Ovary (tissue), 9 donors: ENCODE results near the gene NEMF. TPM values are rescaled to one million over a fixed set of nuclear protein-coding genes. Genes with fewer than 3 reads are reported as not detected.
"Not testable (repeated sequence)": the region's sequence is repeated elsewhere in the genome, so short reads cannot be mapped to it uniquely, and the experiment has no call there.

Source experiments
- DNase-seq, 5 donors: peaks; one replicate each; pipeline ENCODE4 v3.0.0-alpha.2; 2019 to 2020
- H3K27ac ChIP-seq, 2 donors: fragments of 200-600 bp; one replicate each; pipeline versions ENCODE4 v1.5.1 to v1.8.0; 2019 to 2022
- H3K27me3 ChIP-seq: fragments of 200-600 bp; one replicate; pipeline ENCODE4 v1.8.0; 2022
- H3K36me3 ChIP-seq: fragments of 200-600 bp; sonication (generic); one replicate; pipeline ENCODE4 v1.5.1; 2019
- H3K4me1 ChIP-seq: one replicate; pipeline ENCODE4 v1.8.1; 2013; ENCODE audit warnings: mild to moderate bottlenecking, moderate library complexity; ENCODE audit not compliant: insufficient read depth
- H3K4me3 ChIP-seq: fragments of 200-600 bp; sonication (generic); one replicate; pipeline ENCODE4 v1.5.1; 2017
- H3K9me3 ChIP-seq, 2 donors: fragments of 200-600 bp in 1 of 2; sonication (generic) in 1 of 2; one replicate each; pipeline versions ENCODE4 v1.5.1 to v1.8.1; 2013 to 2019; ENCODE audit warnings: mild to moderate bottlenecking in 1 of 2, moderate library complexity in 1 of 2
- CTCF ChIP-seq, 3 donors: fragments of 450-650 bp in 2 of 3; fragments of 200-600 bp in 1 of 3; IDR thresholded peaks; one replicate each; pipeline versions ENCODE4 v1.5.1 to v1.8.0; 2016 to 2022; ENCODE audit warnings: antibody characterized with exemption in 3 of 3, mild to moderate bottlenecking in 1 of 3
- EP300 ChIP-seq: sonication (generic); formaldehyde crosslinking; IDR thresholded peaks from one replicate; pipeline ENCODE4 v1.6.1; 2017; ENCODE audit warnings: antibody characterized with exemption
- POLR2A ChIP-seq: fragments of 450-650 bp; IDR thresholded peaks from one replicate; pipeline ENCODE4 v1.6.1; 2017; ENCODE audit warnings: antibody characterized with exemption, mild to moderate bottlenecking, moderate library complexity
- WGBS, 3 donors: extraction: QIAGEN DNeasy Blood & Tissue Kit in 1 of 3; methylation state at CpG; one replicate each; pipeline versions ENCODE4 v1.1.5 to v1.1.7; 2013 to 2017; 5-methylcytosine and 5-hydroxymethylcytosine counted together
- intact Hi-C, 4 donors: fragments of 100-400 bp; cut with DNase I; formaldehyde crosslinking; loops; one replicate each; pipeline versions ENCODE4 v1.11.0 to v1.15.1; 2022 to 2023
- polyA plus RNA-seq, 2 donors: library from polyadenylated mRNA; stranded (reverse); fragments of 200-250 nt in 1 of 2; fragments of 350-450 nt in 1 of 2; fragmentation: Illumina TruSeq in 1 of 2; extraction: RNeasy Lipid Tissue Mini Kit (QIAGEN cat#74804) in 1 of 2; gene quantifications; one replicate each; pipeline ENCODE4 v1.2.3, GENCODE V29; 2013 to 2014
- total RNA-seq, 7 donors: library from RNA; depleted of rRNA in 2 of 7; stranded (reverse); fragments of >200 nt in 2 of 7; fragmentation: NEBNext Ultra II Directional in 3 of 7; extraction: Animal tissue kit (Norgen Biotek cat#: 25700) in 3 of 7; gene quantifications; one replicate each; pipeline versions ENCODE4 v1.1.0 to v1.2.4, GENCODE V29; 2016 to 2023
- donor health status: DM: no; HTN: no; CAD: no; lungs with moderate emphysema.
- donor health status: DM: no; HTN: no; CAD: no.
- donor health status: Bipolar disorder and iron deficiency.
- donor health status: DM: yes; HTN: yes; CAD: no.
- donor health status: DM: no; HTN: no; CAD: no.
- donor health status: DM: yes; HTN: yes; CAD: no.

NEMF gene
- total and polyA plus RNA-seq, 9 donors = 20.9 to 98.9 (median 68.6) TPM

- WGBS, 3 donors = 73 to 80% (median 80%) methylated on average over 10 of the region's 10 CpGs
- peak overlapping the region; percentile 84 to 97 for H3K27ac ChIP-seq
- H3K36me3 ChIP-seq = no peaks in the 10 kb centered on the region
- intact Hi-C loops = loop anchor here in 2 of 4 donors (2.0 to 10.0 kb wide), 3 partner anchors 72 to 132 kb away; partner anchors contain the start of genes DNAAF2 (in 2 of the 2) and KLHDC1 (in 1 of the 2)
- H3K4me3 ChIP-seq = peak overlapping the region; percentile 99
- H3K9me3 ChIP-seq = no peaks in the 10 kb centered on the region
- H3K27me3 ChIP-seq = no peaks in the 10 kb centered on the region
- peaks cover 13% of the 10 kb centered on the region for H3K4me1 ChIP-seq
- TF ChIP-seq CTCF (IDR thresholded peaks at IDR 0.05) (no peak), POLR2A (no peak), EP300 (no peak)
- DNase-seq = no peak
Measured at GRCh38 chr14:49766839-49767238, 85.7 kb downstream of the NEMF start.

GRCh38 chr14:49761839-49762551 is 90.6 kb downstream of the NEMF start:
- WGBS, 3 donors = 65 to 71% (median 66%) methylated on average over 6 of the region's 6 CpGs
- intact Hi-C loops = loop anchor here in 1 of 4 donors (10.0 kb wide), 2 partner anchors 67 to 127 kb away; partner anchors contain the start of genes DNAAF2 and KLHDC1

GRCh38 chr14:49755378-49755777 is 97.2 kb downstream of the NEMF start:
- Histone ChIP-seq H3K27me3 (no peaks in the 10 kb centered on the region), H3K4me1 (no peaks in the 10 kb centered on the region), H3K9me3 (no peaks in the 10 kb centered on the region), H3K4me3 (no peak overlapping the region), H3K27ac (no peak overlapping the region), H3K36me3 (no peaks in the 10 kb centered on the region)
- intact Hi-C loops = no loop called here
- no peak for DNase-seq
- no peak for TF ChIP-seq POLR2A
- no peak for TF ChIP-seq EP300
- TF ChIP-seq CTCF (IDR thresholded peaks at IDR 0.05) = no peak
- WGBS, 3 donors = 75 to 82% (median 77%) methylated on average over 3 of the region's 3 CpGs

More at GRCh38 chr14:49761839-49762551, 90.6 kb downstream of the NEMF start:
- DNase-seq = no peak
- Histone ChIP-seq H3K4me3 (no peak overlapping the region), H3K36me3 (no peaks in the 10 kb centered on the region), H3K27me3 (no peaks in the 10 kb centered on the region), H3K9me3 (no peaks in the 10 kb centered on the region), H3K4me1 (peaks cover 4% of the 10 kb centered on the region), H3K27ac (no peak overlapping the region)
- TF ChIP-seq EP300 (no peak), POLR2A (no peak), CTCF (IDR thresholded peaks at IDR 0.05) (no peak)

- Histone ChIP-seq H3K4me3 (no peak overlapping the region), H3K9me3 (no peaks in the 10 kb centered on the region), H3K4me1 (no peaks in the 10 kb centered on the region), H3K36me3 (no peaks in the 10 kb centered on the region), H3K27ac (no peak overlapping the region), H3K27me3 (no peaks in the 10 kb centered on the region)
- TF ChIP-seq CTCF (IDR thresholded peaks at IDR 0.05) = no peak
- TF ChIP-seq EP300 = no peak
- no peak for TF ChIP-seq POLR2A
- no peak for DNase-seq
- 85 to 88% (median 86%) methylated on average over 5 of the region's 5 CpGs for WGBS, 3 donors
- intact Hi-C loops = no loop called here
Measured at GRCh38 chr14:49754570-49755097, 98.0 kb downstream of the NEMF start.

GRCh38 chr14:49746476-49746875 is 106.1 kb downstream of the NEMF start:
- DNase-seq, H3K9me3 ChIP-seq, H3K27me3 ChIP-seq, H3K36me3 ChIP-seq, H3K4me3 ChIP-seq, H3K27ac ChIP-seq, H3K4me1 ChIP-seq, intact Hi-C loops: not testable (repeated sequence)
